Left ventricle myocardium inferior (tissue), 1 donor: ENCODE data around the gene LCAT. TPM values are rescaled to one million over a fixed set of nuclear protein-coding genes. Genes with fewer than 3 reads are reported as not detected.

Source experiments
- DNase-seq: peaks from one replicate; pipeline ENCODE4 v3.0.0-alpha.2; 2020
- H3K27ac ChIP-seq: fragments of 200-600 bp; replicated peaks from 2 replicates; pipeline ENCODE4 v1.8.0; 2021
- H3K27me3 ChIP-seq: fragments of 200-600 bp; 2 replicates; pipeline ENCODE4 v1.8.0; 2021; ENCODE audit warnings: low read depth
- H3K36me3 ChIP-seq: fragments of 200-600 bp; 2 replicates; pipeline ENCODE4 v1.8.0; 2021
- H3K4me1 ChIP-seq: fragments of 200-600 bp; 2 replicates; pipeline ENCODE4 v1.8.0; 2021
- H3K4me3 ChIP-seq: fragments of 200-600 bp; 2 replicates; pipeline ENCODE4 v1.8.0; 2021; ENCODE audit warnings: mild to moderate bottlenecking, moderate library complexity
- H3K9me3 ChIP-seq: fragments of 200-600 bp; replicated peaks from 2 replicates; pipeline ENCODE4 v1.8.0; 2021
- CTCF ChIP-seq: fragments of 200-600 bp; IDR thresholded peaks from 2 replicates; pipeline ENCODE4 v1.8.0; 2021; ENCODE audit warnings: antibody characterized with exemption, mild to moderate bottlenecking, borderline replicate concordance
- intact Hi-C: fragments of 100-400 bp; cut with micrococcal nuclease; formaldehyde crosslinking; loops from one replicate; pipeline ENCODE4 v1.11.0; 2022
- total RNA-seq: library from RNA; stranded (reverse); fragmentation: NEBNext Ultra II Directional; extraction: Animal tissue kit (Norgen Biotek cat#: 25700); gene quantifications from one replicate; pipeline ENCODE4 v1.2.1, GENCODE V29; 2021
- donor health status: DM: no; HTN: yes; CAD: no; lungs with severe emphysema.

LCAT gene
- total RNA-seq, 1 donor from 2014 or later: 23.2 TPM

- no peak for TF ChIP-seq CTCF
- Histone ChIP-seq H3K36me3 (peaks cover 63% of the 10 kb centered on the region), H3K4me3 (peak overlapping the region; percentile 37), H3K4me1 (peaks cover 91% of the 10 kb centered on the region), H3K9me3 (no peaks in the 10 kb centered on the region), H3K27me3 (no peaks in the 10 kb centered on the region), H3K27ac (peak overlapping the region; percentile 100)
- intact Hi-C loops: no loop called here
- no peak for DNase-seq
Measured at GRCh38 chr16:67961551-67961957, 17.6 kb upstream of the LCAT start.

GRCh38 chr16:67959536-67960329 is 15.8 kb upstream of the LCAT start:
- no peak for TF ChIP-seq CTCF
- peaks cover 81% of the 10 kb centered on the region for H3K36me3 ChIP-seq
- no peaks in the 10 kb centered on the region for H3K27me3 ChIP-seq
- H3K4me1 ChIP-seq: peaks cover 78% of the 10 kb centered on the region
- intact Hi-C loops: no loop called here
- H3K9me3 ChIP-seq: no peaks in the 10 kb centered on the region
- H3K27ac ChIP-seq: peak overlapping the region; percentile 100
- peak overlapping the region; percentile 37 for H3K4me3 ChIP-seq
- peak; percentile 84 for DNase-seq

- H3K4me1 ChIP-seq: peaks cover 68% of the 10 kb centered on the region
- H3K27me3 ChIP-seq: no peaks in the 10 kb centered on the region
- H3K27ac ChIP-seq: peak overlapping the region; percentile 100
- no peak overlapping the region for H3K4me3 ChIP-seq
- peaks cover 93% of the 10 kb centered on the region for H3K36me3 ChIP-seq
- H3K9me3 ChIP-seq: no peaks in the 10 kb centered on the region
- no peak for DNase-seq
- no peak for TF ChIP-seq CTCF
- intact Hi-C loops: no loop called here
Measured at GRCh38 chr16:67957622-67958021, 13.7 kb upstream of the LCAT start.

- peak overlapping the region; percentile 12 for H3K27ac ChIP-seq
- peaks cover 55% of the 10 kb centered on the region for H3K4me1 ChIP-seq
- intact Hi-C loops: no loop called here
- no peak for TF ChIP-seq CTCF
- H3K9me3 ChIP-seq: no peaks in the 10 kb centered on the region
- peaks cover 94% of the 10 kb centered on the region for H3K36me3 ChIP-seq
- H3K4me3 ChIP-seq: no peak overlapping the region
- no peaks in the 10 kb centered on the region for H3K27me3 ChIP-seq
- no peak for DNase-seq
Measured at GRCh38 chr16:67954421-67955196, 10.7 kb upstream of the LCAT start.

- H3K36me3 ChIP-seq: peaks cover 98% of the 10 kb centered on the region
- intact Hi-C loops: no loop called here
- DNase-seq: no peak
- TF ChIP-seq CTCF: no peak
- H3K4me3 ChIP-seq: no peak overlapping the region
- H3K27me3 ChIP-seq: no peaks in the 10 kb centered on the region
- no peaks in the 10 kb centered on the region for H3K9me3 ChIP-seq
- peak overlapping the region; percentile 12 for H3K27ac ChIP-seq
- H3K4me1 ChIP-seq: peaks cover 47% of the 10 kb centered on the region
Measured at GRCh38 chr16:67953641-67954375, 9.9 kb upstream of the LCAT start.
